Erythroblast (primary cell): ENCODE measurements around the gene RADIL.

ENCODE experiments used
- GATA1 ChIP-seq: IDR thresholded peaks from 2 replicates; pipeline ENCODE4 v1.6.1; 2011; ENCODE audit warnings: low read depth, mild to moderate bottlenecking, control low read depth, low read length, moderate library complexity
- POLR2A ChIP-seq: IDR thresholded peaks from 2 replicates; pipeline ENCODE4 v1.6.1; 2011; ENCODE audit warnings: mild to moderate bottlenecking, low read length

GRCh38 chr7:4929005-4929404, 45.5 kb upstream of the RADIL start:
- TF ChIP-seq POLR2A (no peak), GATA1 (no peak)
